Thoracic aorta (tissue), 2 donors: ENCODE measurements around the gene SELENOS. TPM values are rescaled to one million over a fixed set of nuclear protein-coding genes. Genes with fewer than 3 reads are reported as not detected.

Source experiments
- ATAC-seq: fragments of 150-250 bp; one replicate; pipeline ENCODE4 v1.8.0; 2017; ENCODE audit warnings: low read depth; ENCODE audit not compliant: insufficient number of reproducible peaks, low FRiP score
- DNase-seq: peaks from one replicate; pipeline ENCODE4 v3.0.0-alpha.2; 2020; ENCODE audit warnings: low spot score
- H3K27ac ChIP-seq, 2 donors: fragments of 200-600 bp; sonication (generic); 1 replicate in 1 of 2; 2 replicates in 1 of 2; pipeline ENCODE4 v1.5.1; 2016; ENCODE audit warnings: mild to moderate bottlenecking in 2 of 2, moderate library complexity in 2 of 2
- H3K27me3 ChIP-seq: fragments of 200-600 bp; sonication (generic); replicated peaks from 2 replicates; pipeline ENCODE4 v1.6.0; 2016; ENCODE audit warnings: mild to moderate bottlenecking; ENCODE audit not compliant: insufficient read depth
- H3K36me3 ChIP-seq: fragments of 200-600 bp; sonication (generic); one replicate; pipeline ENCODE4 v1.5.1; 2016
- H3K4me1 ChIP-seq, 2 donors: fragments of 200-600 bp; sonication (generic); 1 replicate in 1 of 2; 2 replicates in 1 of 2; pipeline versions ENCODE4 v1.5.1 to v1.6.0; 2016; ENCODE audit warnings: low read depth in 2 of 2, mild to moderate bottlenecking in 1 of 2; ENCODE audit not compliant: control insufficient read depth in 1 of 2
- H3K4me3 ChIP-seq: fragments of 200-600 bp; sonication (generic); 2 replicates; pipeline ENCODE4 v1.5.1; 2016; ENCODE audit warnings: mild to moderate bottlenecking
- H3K9me3 ChIP-seq: fragments of 200-600 bp; sonication (generic); 2 replicates; pipeline ENCODE4 v1.5.1; 2016
- total RNA-seq, 2 donors: library from RNA; depleted of rRNA; stranded (reverse); fragments of >200 nt; gene quantifications; one replicate each; pipeline versions ENCODE4 v1.1.0 to v1.2.3, GENCODE V29; 2016
- TF ChIP-seq, protein P1 (sequence below): fragments of 200-600 bp; sonication (generic); IDR thresholded peaks from one replicate; pipeline ENCODE4 v1.5.1; 2019; ENCODE audit warnings: antibody characterized with exemption

The SELENOS gene
- total RNA-seq, 2 donors from 2014 or later: 84.6 to 92.6 TPM

- ATAC-seq (no peak), DNase-seq (no peak)
- Histone ChIP-seq H3K36me3 (no peaks in the 10 kb centered on the region), H3K9me3 (no peaks in the 10 kb centered on the region), H3K4me3 (peak overlapping the region; percentile 48), H3K27me3 (no peaks in the 10 kb centered on the region), H3K27ac (no peak overlapping the region), H3K4me1 (no peaks in the 10 kb centered on the region)
- TF ChIP-seq, protein P1, sequence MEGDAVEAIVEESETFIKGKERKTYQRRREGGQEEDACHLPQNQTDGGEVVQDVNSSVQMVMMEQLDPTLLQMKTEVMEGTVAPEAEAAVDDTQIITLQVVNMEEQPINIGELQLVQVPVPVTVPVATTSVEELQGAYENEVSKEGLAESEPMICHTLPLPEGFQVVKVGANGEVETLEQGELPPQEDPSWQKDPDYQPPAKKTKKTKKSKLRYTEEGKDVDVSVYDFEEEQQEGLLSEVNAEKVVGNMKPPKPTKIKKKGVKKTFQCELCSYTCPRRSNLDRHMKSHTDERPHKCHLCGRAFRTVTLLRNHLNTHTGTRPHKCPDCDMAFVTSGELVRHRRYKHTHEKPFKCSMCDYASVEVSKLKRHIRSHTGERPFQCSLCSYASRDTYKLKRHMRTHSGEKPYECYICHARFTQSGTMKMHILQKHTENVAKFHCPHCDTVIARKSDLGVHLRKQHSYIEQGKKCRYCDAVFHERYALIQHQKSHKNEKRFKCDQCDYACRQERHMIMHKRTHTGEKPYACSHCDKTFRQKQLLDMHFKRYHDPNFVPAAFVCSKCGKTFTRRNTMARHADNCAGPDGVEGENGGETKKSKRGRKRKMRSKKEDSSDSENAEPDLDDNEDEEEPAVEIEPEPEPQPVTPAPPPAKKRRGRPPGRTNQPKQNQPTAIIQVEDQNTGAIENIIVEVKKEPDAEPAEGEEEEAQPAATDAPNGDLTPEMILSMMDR: no peak
These were observed 43.3 kb upstream of the SELENOS start for GRCh38 chr15:101320501-101321052.

GRCh38 chr15:101318839-101319238 lies 41.6 kb upstream of the SELENOS start:
- H3K4me3 ChIP-seq: no peak overlapping the region
- no peak overlapping the region for H3K27ac ChIP-seq
- H3K9me3 ChIP-seq: no peaks in the 10 kb centered on the region
- H3K36me3 ChIP-seq: no peaks in the 10 kb centered on the region
- DNase-seq (no peak), ATAC-seq (no peak)
- TF ChIP-seq, protein P1: no peak
- no peaks in the 10 kb centered on the region for H3K4me1 ChIP-seq
- H3K27me3 ChIP-seq: no peaks in the 10 kb centered on the region

DNA sequence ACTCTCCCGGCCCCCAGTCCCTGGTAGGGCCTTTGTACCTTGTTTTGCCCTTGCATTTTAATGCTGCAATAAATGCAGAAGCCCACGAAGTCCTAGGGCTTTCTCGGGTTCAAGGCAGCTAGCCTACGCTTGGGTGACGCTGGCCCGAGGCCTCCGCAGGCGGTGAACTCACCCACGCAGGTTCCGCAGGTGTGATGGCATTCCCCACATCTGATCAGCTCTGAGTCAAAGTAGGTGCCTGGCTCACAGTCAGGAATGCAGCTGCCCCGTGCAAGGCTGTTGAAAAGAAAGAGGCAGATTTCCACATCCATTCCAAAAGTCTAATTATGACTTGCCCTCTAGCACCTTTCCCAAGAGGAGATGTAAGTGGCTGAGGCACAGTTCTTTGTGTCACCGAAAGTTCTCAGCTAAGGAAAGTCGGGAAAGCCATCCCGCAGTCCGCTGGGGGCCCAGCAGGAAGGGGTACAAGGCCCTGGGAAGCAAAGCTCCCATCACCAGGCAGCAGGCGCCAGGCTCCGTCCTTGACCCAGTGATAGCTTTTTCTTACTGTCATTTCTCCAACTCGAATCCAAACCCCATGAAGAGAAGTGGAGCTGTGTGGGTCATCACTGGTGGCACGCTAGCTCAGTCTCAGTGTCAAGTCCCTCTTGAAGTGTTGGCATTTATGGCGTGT lies 41.0 kb upstream of the SELENOS start:
- Histone ChIP-seq H3K9me3 (no peaks in the 10 kb centered on the region), H3K4me1 (no peaks in the 10 kb centered on the region), H3K4me3 (no peak overlapping the region), H3K27me3 (no peaks in the 10 kb centered on the region), H3K36me3 (no peaks in the 10 kb centered on the region), H3K27ac (no peak overlapping the region)
- TF ChIP-seq, protein P1: no peak
- no peak for ATAC-seq
- no peak for DNase-seq

DNA sequence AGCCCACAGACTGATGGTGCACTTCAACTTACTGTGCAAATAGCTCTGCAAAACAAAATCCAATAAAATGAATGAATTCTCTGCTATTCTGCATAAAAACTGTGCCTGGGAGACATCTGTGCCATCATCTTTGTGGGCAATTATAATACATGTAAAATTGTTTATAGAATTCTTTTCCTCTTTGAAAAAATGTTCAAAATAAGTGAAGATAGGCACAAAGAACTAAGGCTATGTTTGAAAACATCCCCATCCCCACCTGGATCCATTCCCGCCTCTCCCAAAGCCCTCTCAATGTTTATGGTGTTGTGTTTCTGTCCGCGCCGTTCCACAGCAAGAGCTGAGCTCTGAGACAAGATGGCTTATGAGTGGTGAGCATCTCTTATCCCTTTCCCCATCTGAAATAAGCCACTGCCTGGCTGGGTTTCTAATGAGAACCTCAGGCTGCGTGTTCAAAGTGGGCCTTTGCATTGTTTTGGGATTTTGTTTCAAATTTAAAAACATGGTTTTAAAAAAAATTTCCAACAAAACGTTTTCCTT lies 40.1 kb upstream of the SELENOS start:
- ATAC-seq: no peak

GRCh38 chr15:101316529-101316928 lies 39.2 kb upstream of the SELENOS start:
- Histone ChIP-seq H3K4me1 (no peaks in the 10 kb centered on the region), H3K9me3 (no peaks in the 10 kb centered on the region), H3K27ac (no peak overlapping the region), H3K36me3 (no peaks in the 10 kb centered on the region), H3K27me3 (no peaks in the 10 kb centered on the region), H3K4me3 (no peak overlapping the region)
- ATAC-seq (no peak), DNase-seq (no peak)
- TF ChIP-seq, protein P1: no peak

More for the DNA sequence above, 40.1 kb upstream of the SELENOS start:
- Histone ChIP-seq H3K4me1 (no peaks in the 10 kb centered on the region), H3K36me3 (no peaks in the 10 kb centered on the region), H3K4me3 (no peak overlapping the region), H3K27me3 (no peaks in the 10 kb centered on the region), H3K9me3 (no peaks in the 10 kb centered on the region), H3K27ac (no peak overlapping the region)
- DNase-seq: no peak
- TF ChIP-seq, protein P1: no peak
